GM10266 (cell line): ENCODE data around the gene FXYD5.

Experiments
- DNase-seq: peaks from one replicate; pipeline ENCODE4 v3.0.0; 2012; ENCODE audit errors: extremely low spot score
- CTCF ChIP-seq: IDR thresholded peaks from 2 replicates; pipeline ENCODE4 v1.5.1; 2012; ENCODE audit warnings: mild to moderate bottlenecking, low read depth; ENCODE audit not compliant: control insufficient read depth, insufficient read depth; ENCODE audit errors: missing control alignments

The FXYD5 gene

GRCh38 chr19:35162471-35163326 lies 8.2 kb downstream of the FXYD5 start:
- TF ChIP-seq CTCF: no peak
- no peak for DNase-seq

GRCh38 chr19:35164418-35164817 lies 9.9 kb downstream of the FXYD5 start:
- DNase-seq: no peak
- no peak for TF ChIP-seq CTCF

- no peak for TF ChIP-seq CTCF
- no peak for DNase-seq
Measured at GRCh38 chr19:35165200-35166058, 10.9 kb downstream of the FXYD5 start.

GRCh38 chr19:35166100-35167063 lies 11.8 kb downstream of the FXYD5 start:
- no peak for DNase-seq
- TF ChIP-seq CTCF: no peak

GRCh38 chr19:35167251-35168119 lies 12.9 kb downstream of the FXYD5 start:
- no peak for DNase-seq

More at GRCh38 chr19:35167251-35168119, 12.9 kb downstream of the FXYD5 start:
- no peak for TF ChIP-seq CTCF
